Astrocyte (in vitro differentiated cells and primary cell): ENCODE results near the gene PRKCA. TPM values are rescaled to one million over a fixed set of nuclear protein-coding genes. Genes with fewer than 3 reads are reported as not detected.
A peak's percentile ranks its signal among the peaks of the same experiment; 100 is the strongest.

Experiments used
- DNase-seq: peaks from one replicate; pipeline ENCODE4 v3.0.0-alpha.2; 2010; ENCODE audit warnings: low read depth
- FAIRE-seq: peaks from 2 replicates; lab custom pipeline; 2011; peaks lifted over from hg19 to GRCh38; lab: Jason Lieb, UNC
- H2AFZ ChIP-seq: 2 replicates; pipeline ENCODE4 v1.6.0; 2012; ENCODE audit warnings: low read depth, low read length, inconsistent platforms
- H3K27ac ChIP-seq: 2 replicates; pipeline ENCODE4 v1.5.1; 2011; ENCODE audit warnings: low read depth, low read length, inconsistent platforms
- H3K27me3 ChIP-seq: 2 replicates; pipeline ENCODE4 v1.6.0; 2011; ENCODE audit warnings: low read length, inconsistent platforms; ENCODE audit not compliant: insufficient read depth
- H3K36me3 ChIP-seq: 2 replicates; pipeline ENCODE4 v1.5.1; 2011; ENCODE audit warnings: low read length, inconsistent platforms; ENCODE audit not compliant: insufficient read depth
- H3K4me1 ChIP-seq: 2 replicates; pipeline ENCODE4 v1.5.1; 2011; ENCODE audit warnings: low read length, inconsistent platforms; ENCODE audit not compliant: insufficient read depth
- H3K4me2 ChIP-seq: 2 replicates; pipeline ENCODE4 v1.6.0; 2012; ENCODE audit warnings: low read length, inconsistent platforms
- H3K4me3 ChIP-seq: 2 replicates; pipeline ENCODE4 v1.5.1; 2011; ENCODE audit warnings: low read depth, mild to moderate bottlenecking, low read length, inconsistent platforms; ENCODE audit not compliant: insufficient read depth
- H3K79me2 ChIP-seq: 2 replicates; pipeline ENCODE4 v1.6.0; 2012; ENCODE audit warnings: mild to moderate bottlenecking, low read length, inconsistent platforms; ENCODE audit not compliant: insufficient read depth
- H3K9ac ChIP-seq: 2 replicates; pipeline ENCODE4 v1.6.0; 2012; ENCODE audit warnings: mild to moderate bottlenecking, low read length, inconsistent platforms
- H3K9me3 ChIP-seq: 2 replicates; pipeline ENCODE4 v1.5.1; 2012; ENCODE audit warnings: low read depth, mild to moderate bottlenecking, low read length, inconsistent platforms; ENCODE audit not compliant: insufficient read depth
- H4K20me1 ChIP-seq: 2 replicates; pipeline ENCODE4 v1.6.0; 2012; ENCODE audit warnings: low read length, inconsistent platforms; ENCODE audit not compliant: insufficient read depth
- H3K27ac Mint-ChIP-seq: one replicate; pipeline ENCODE4 v1.8.0; 2021; ENCODE audit warnings: mild to moderate bottlenecking, mixed read lengths; ENCODE audit not compliant: unreplicated experiment
- H3K27me3 Mint-ChIP-seq: one replicate; pipeline ENCODE4 v1.8.0; 2021; ENCODE audit warnings: low read depth, mixed read lengths; ENCODE audit not compliant: unreplicated experiment
- H3K36me3 Mint-ChIP-seq: one replicate; pipeline ENCODE4 v1.8.0; 2021; ENCODE audit warnings: low read depth, mixed read lengths; ENCODE audit not compliant: unreplicated experiment
- H3K4me1 Mint-ChIP-seq: one replicate; pipeline ENCODE4 v1.8.0; 2021; ENCODE audit warnings: low read depth, mixed read lengths; ENCODE audit not compliant: unreplicated experiment
- H3K4me3 Mint-ChIP-seq: one replicate; pipeline ENCODE4 v1.8.0; 2021; ENCODE audit warnings: mild to moderate bottlenecking, moderate library complexity, mixed read lengths; ENCODE audit not compliant: unreplicated experiment
- H3K9me3 Mint-ChIP-seq: one replicate; pipeline ENCODE4 v1.8.0; 2021; ENCODE audit warnings: mild to moderate bottlenecking, mixed read lengths; ENCODE audit not compliant: unreplicated experiment
- EZH2 ChIP-seq: IDR thresholded peaks from 2 replicates; pipeline ENCODE4 v1.6.1; 2012; ENCODE audit warnings: mild to moderate bottlenecking, low read length, inconsistent platforms; ENCODE audit not compliant: insufficient read depth
- total RNA-seq: library from RNA; stranded (reverse); gene quantifications from 2 replicates; pipeline ENCODE4 v1.2.1, GENCODE V29; 2021
- TF ChIP-seq, protein P1 (sequence below): IDR thresholded peaks from 2 replicates; pipeline ENCODE4 v1.5.1; 2011; ENCODE audit warnings: low read depth, mild to moderate bottlenecking, inconsistent platforms, low read length, moderate library complexity; ENCODE audit not compliant: insufficient read depth

The PRKCA gene
- total RNA-seq, 1 donor from 2014 or later = 49.9 TPM

DNA sequence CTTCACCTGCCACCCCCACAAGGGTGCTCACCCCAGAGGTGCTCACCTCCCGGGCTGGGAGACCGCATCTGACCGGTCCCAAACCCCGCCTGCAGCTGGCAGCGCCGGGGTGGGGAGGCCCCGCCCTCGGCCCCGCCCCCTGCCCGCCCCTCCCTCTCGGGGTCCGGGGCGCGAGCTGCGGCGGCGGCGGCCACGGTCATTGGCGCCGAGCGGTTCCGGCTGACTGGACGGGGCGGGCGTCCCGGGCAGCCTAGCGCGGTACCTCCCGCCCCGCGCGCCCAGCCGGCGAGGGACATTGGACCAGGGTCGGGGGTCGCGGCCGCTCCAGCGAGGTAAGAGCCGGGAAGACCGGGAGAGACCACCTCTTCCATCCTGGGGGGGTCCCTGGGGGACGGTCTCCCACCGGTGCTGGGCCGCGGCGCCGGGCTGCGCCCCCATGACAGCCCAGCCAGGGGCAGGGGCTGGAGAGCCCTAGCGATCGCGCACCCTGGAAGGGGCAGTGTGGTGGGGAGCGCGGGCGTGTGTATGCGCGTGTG, 532.6 kb downstream of the PRKCA start, which contains the start of gene CACNG5:
TSS of gene CACNG5 (plus strand) at position 199 of the 536 bp plus-strand sequence. CDS start 42,216 bp downstream, outside the sequence.
- no peaks in the 10 kb centered on the region for H3K79me2 ChIP-seq
- FAIRE-seq = no peak
- TF ChIP-seq, protein P1, sequence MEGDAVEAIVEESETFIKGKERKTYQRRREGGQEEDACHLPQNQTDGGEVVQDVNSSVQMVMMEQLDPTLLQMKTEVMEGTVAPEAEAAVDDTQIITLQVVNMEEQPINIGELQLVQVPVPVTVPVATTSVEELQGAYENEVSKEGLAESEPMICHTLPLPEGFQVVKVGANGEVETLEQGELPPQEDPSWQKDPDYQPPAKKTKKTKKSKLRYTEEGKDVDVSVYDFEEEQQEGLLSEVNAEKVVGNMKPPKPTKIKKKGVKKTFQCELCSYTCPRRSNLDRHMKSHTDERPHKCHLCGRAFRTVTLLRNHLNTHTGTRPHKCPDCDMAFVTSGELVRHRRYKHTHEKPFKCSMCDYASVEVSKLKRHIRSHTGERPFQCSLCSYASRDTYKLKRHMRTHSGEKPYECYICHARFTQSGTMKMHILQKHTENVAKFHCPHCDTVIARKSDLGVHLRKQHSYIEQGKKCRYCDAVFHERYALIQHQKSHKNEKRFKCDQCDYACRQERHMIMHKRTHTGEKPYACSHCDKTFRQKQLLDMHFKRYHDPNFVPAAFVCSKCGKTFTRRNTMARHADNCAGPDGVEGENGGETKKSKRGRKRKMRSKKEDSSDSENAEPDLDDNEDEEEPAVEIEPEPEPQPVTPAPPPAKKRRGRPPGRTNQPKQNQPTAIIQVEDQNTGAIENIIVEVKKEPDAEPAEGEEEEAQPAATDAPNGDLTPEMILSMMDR = no peak
- TF ChIP-seq EZH2 = peak; percentile 66
- no peak within 1 kb of the TSS for H3K27ac ChIP-seq
- H3K4me3 Mint-ChIP-seq = peak within 1 kb of the TSS; percentile 73
- no peak for DNase-seq
- H3K9ac ChIP-seq = no peak within 1 kb of the TSS
- H3K27me3 Mint-ChIP-seq = peaks cover 75% of the 10 kb centered on the region
- H3K4me1 ChIP-seq = no peaks in the 10 kb centered on the region
- peak within 1 kb of the TSS; percentile 44 for H3K4me2 ChIP-seq
- peaks cover 40% of the 10 kb centered on the region for H3K27me3 ChIP-seq
- H3K4me1 Mint-ChIP-seq = no peaks in the 10 kb centered on the region
- no peaks in the 10 kb centered on the region for H3K36me3 Mint-ChIP-seq
- H3K9me3 Mint-ChIP-seq = peaks cover 1% of the 10 kb centered on the region
- H3K9me3 ChIP-seq = no peaks in the 10 kb centered on the region
- H2AFZ ChIP-seq = peak within 1 kb of the TSS; percentile 26
- no peak within 1 kb of the TSS for H3K27ac Mint-ChIP-seq
- peaks cover 1% of the 10 kb centered on the region for H4K20me1 ChIP-seq
- no peaks in the 10 kb centered on the region for H3K36me3 ChIP-seq
- no peak within 1 kb of the TSS for H3K4me3 ChIP-seq

DNA sequence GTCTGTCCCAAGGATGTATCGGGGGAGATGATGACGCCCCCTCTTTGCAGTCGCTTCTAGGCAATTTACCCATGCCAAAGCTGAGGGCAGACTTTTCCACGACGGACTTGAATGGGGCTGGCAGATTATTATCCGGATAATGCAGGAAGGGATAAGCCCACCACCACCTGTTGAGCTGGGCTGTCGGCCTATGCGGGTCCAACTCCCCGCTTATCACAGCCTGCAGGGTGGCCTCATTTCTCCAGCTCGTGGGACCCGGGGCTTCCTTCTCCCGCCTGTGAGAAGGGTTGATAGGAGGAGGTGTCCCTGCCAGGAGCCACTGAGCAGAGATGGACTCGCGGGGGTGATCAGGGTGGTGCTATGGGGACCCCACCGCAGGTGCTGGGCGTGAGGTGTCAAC, 533.1 kb downstream of the PRKCA start:
- H3K4me2 ChIP-seq = no peak overlapping the region
- no peaks in the 10 kb centered on the region for H3K4me1 ChIP-seq
- peak overlapping the region; percentile 26 for H2AFZ ChIP-seq
- no peaks in the 10 kb centered on the region for H3K36me3 Mint-ChIP-seq
- H3K27ac ChIP-seq = no peak overlapping the region
- no peaks in the 10 kb centered on the region for H3K36me3 ChIP-seq
- FAIRE-seq (no peak), DNase-seq (no peak)
- TF ChIP-seq, protein P1 = no peak
- peak; percentile 38 for TF ChIP-seq EZH2
- H3K4me1 Mint-ChIP-seq = no peaks in the 10 kb centered on the region
- H3K27me3 Mint-ChIP-seq = peaks cover 78% of the 10 kb centered on the region
- H3K9me3 ChIP-seq = no peaks in the 10 kb centered on the region
- H3K79me2 ChIP-seq = no peaks in the 10 kb centered on the region
- H3K4me3 Mint-ChIP-seq = no peak overlapping the region
- H3K9ac ChIP-seq = no peak overlapping the region
- peaks cover 40% of the 10 kb centered on the region for H3K27me3 ChIP-seq
- H3K27ac Mint-ChIP-seq = no peak overlapping the region
- H3K9me3 Mint-ChIP-seq = peaks cover 1% of the 10 kb centered on the region
- no peaks in the 10 kb centered on the region for H4K20me1 ChIP-seq
- no peak overlapping the region for H3K4me3 ChIP-seq
